Thyroid gland (tissue), 4 donors: Measurements from ENCODE around the gene SEC14L2.

Source experiments
- CTCF ChIP-seq, 6 experiments: fragments of 200-600 bp in 3 of 6; fragments of 450-650 bp in 3 of 6; sonication (generic) in 3 of 6; IDR thresholded peaks; one replicate each; pipeline ENCODE4 v1.5.1; 2016 to 2019; ENCODE audit warnings: antibody characterized with exemption in 6 of 6, mild to moderate bottlenecking in 2 of 6, inconsistent platforms in 1 of 6, moderate library complexity in 1 of 6
- POLR2A ChIP-seq, 2 donors: fragments of 450-650 bp; IDR thresholded peaks; one replicate each; pipeline ENCODE4 v1.6.1; 2017; ENCODE audit warnings: antibody characterized with exemption in 2 of 2, mild to moderate bottlenecking in 2 of 2, moderate library complexity in 1 of 2

DNA sequence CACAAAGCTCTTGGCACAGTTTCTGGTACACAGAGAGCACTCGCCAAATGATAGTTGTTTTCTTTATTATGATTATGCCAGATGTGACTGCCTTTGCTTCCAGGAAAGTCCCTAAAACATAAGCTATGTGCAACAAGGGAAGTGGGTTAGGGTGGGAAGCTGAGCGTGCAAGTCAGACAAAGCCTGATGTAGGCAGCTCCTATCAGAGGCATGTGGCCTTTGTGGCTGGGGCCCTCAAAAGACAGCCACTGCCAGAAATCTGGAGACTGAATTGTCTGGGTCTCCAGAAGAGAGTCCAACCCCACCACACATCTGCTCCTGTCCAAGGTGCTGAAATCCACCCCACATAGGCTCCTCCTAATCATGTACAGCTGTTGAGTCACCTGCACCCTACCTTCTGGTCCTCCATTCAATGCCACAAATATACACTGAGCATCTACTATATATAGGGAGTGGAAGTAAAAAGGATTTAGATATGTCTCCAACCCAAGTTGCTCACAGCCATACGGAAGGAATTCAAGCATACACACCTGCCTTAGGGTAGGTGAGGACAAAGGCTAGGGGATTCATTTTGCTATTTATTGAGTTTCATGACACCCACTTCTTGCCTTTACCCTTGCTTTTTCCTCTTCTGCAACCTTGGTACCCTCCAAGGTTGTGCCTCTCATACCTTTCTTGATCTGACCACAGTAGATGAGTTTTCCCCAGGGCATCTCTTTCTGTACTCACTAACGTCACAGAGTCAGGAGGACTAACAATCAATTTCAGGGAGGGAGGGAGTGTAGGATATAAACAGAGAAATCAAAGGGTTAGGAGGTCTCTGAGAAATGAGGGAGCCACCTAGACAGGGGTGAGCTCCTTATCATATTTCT, 62.6 kb downstream of the SEC14L2 start:
- TF ChIP-seq CTCF (IDR thresholded peaks at IDR 0.05) (no peak), POLR2A (IDR thresholded peaks at IDR 0.05) (no peak)
